IgD-negative memory B cell (primary cell): ENCODE data around the gene PCDHGB4. TPM values are rescaled to one million over a fixed set of nuclear protein-coding genes. Genes with fewer than 3 reads are reported as not detected.
"Not testable (repeated sequence)": the region's sequence is repeated elsewhere in the genome, so short reads cannot be mapped to it uniquely, and the experiment has no call there.

Experiments
- H3K27ac Mint-ChIP-seq, 3 donors: one replicate each; pipeline ENCODE4 v1.8.0; 2020 to 2022; ENCODE audit warnings: mild to moderate bottlenecking in 3 of 3, mixed read lengths in 3 of 3, moderate library complexity in 1 of 3
- H3K27me3 Mint-ChIP-seq: one replicate; pipeline ENCODE4 v1.8.0; 2021; ENCODE audit warnings: mixed read lengths
- H3K36me3 Mint-ChIP-seq: one replicate; pipeline ENCODE4 v1.8.0; 2020; ENCODE audit warnings: mild to moderate bottlenecking, mixed read lengths
- H3K4me1 Mint-ChIP-seq, 3 donors: one replicate each; pipeline ENCODE4 v1.8.0; 2020 to 2022; ENCODE audit warnings: mixed read lengths in 3 of 3, mild to moderate bottlenecking in 1 of 3
- H3K4me3 Mint-ChIP-seq, 4 donors: one replicate each; pipeline ENCODE4 v1.8.0; 2020 to 2022; ENCODE audit warnings: mild to moderate bottlenecking in 4 of 4, mixed read lengths in 4 of 4, moderate library complexity in 3 of 4
- H3K9me3 Mint-ChIP-seq, 3 donors: one replicate each; pipeline ENCODE4 v1.8.0; 2020 to 2021; ENCODE audit warnings: mixed read lengths in 3 of 3, mild to moderate bottlenecking in 1 of 3
- polyA plus RNA-seq: library from polyadenylated mRNA; unstranded; fragments of 300-500 nt; fragmentation: Illumina TruSeq; gene quantifications from one replicate; pipeline ENCODE4 v1.2.3, GENCODE V29; 2021

PCDHGB4 gene
- polyA plus RNA-seq, result 0.08 TPM

GRCh38 chr5:141387557-141388311 is at the start of gene PCDHGB4:
PCDHGB4 (plus strand) TSS chr5:141387698; CDS start chr5:141387885, 187 bp downstream.
- Mint-ChIP-seq H3K9me3 (peaks cover 8 to 33% (median 9%) of the 10 kb centered on the region in 3 donors), H3K4me3 (peak within 1 kb of the TSS; percentile 43 to 83 (median 60)), H3K27me3 (peaks cover 37% of the 10 kb centered on the region), H3K27ac (peak within 1 kb of the TSS in 2 of 3 donors; percentile 16 to 67)
- not testable (repeated sequence) for H3K4me1 Mint-ChIP-seq, H3K36me3 Mint-ChIP-seq

- Mint-ChIP-seq H3K27me3 (peaks cover 30% of the 10 kb centered on the region), H3K9me3 (peaks cover 14 to 51% (median 51%) of the 10 kb centered on the region in 3 donors), H3K27ac (peak within 1 kb of the TSS in 2 of 3 donors; percentile 64 to 74), H3K4me3 (peak within 1 kb of the TSS in 2 of 4 donors; percentile 12 to 41), H3K4me1 (peaks cover 0 to 9% (median 2%) of the 10 kb centered on the region in 3 donors), H3K36me3 (peaks cover 6% of the 10 kb centered on the region)
Observed at GRCh38 chr5:141338538-141339306, 48.8 kb upstream of the PCDHGB4 start, which contains the start of gene PCDHGA2. PCDHGA2 (plus strand) TSS chr5:141338760.

DNA sequence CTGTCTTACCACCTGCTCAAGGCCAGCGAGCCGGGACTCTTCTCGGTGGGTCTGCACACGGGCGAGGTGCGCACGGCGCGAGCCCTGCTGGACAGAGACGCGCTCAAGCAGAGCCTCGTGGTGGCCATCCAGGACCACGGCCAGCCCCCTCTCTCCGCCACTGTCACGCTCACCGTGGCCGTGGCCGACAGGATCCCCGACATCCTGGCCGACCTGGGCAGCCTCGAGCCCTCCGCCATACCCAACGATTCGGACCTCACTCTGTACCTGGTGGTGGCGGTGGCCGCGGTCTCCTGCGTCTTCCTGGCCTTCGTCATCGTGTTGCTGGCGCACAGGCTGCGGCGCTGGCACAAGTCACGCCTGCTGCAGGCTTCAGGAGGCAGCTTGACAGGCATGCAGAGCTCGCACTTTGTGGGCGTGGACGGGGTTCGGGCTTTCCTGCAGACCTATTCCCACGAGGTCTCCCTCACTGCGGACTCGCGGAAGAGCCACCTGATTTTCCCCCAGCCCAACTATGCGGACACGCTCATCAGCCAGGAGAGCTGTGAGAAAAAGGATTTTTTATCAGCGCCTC is 46.6 kb upstream of the PCDHGB4 start:
- peaks cover 23% of the 10 kb centered on the region for H3K27me3 Mint-ChIP-seq
- H3K9me3 Mint-ChIP-seq, result peaks cover 13 to 44% (median 42%) of the 10 kb centered on the region in 3 donors
- H3K36me3 Mint-ChIP-seq, H3K4me1 Mint-ChIP-seq, H3K4me3 Mint-ChIP-seq, H3K27ac Mint-ChIP-seq: not testable (repeated sequence)

DNA sequence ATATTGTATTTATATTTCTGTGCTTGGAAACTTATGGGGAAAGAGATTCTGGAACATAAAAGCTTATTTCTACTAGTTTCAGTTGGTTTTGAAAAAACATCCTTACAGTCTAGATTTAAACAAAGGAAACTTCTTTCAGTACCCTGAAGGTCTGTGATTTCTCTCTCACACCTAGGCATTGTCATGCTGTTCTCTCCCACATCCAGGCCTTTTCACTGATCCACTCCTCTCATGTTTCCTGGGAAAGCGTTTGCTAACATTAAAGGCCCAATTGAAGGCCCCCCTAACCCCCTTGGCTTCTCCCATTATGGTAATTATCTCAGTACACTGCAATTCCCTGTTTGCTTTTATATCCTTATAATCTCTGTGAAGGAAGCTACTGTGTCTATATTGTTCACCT is 44.7 kb upstream of the PCDHGB4 start:
- Mint-ChIP-seq H3K9me3 (peaks cover 12 to 33% (median 32%) of the 10 kb centered on the region in 3 donors), H3K4me3 (no peak overlapping the region), H3K27me3 (peaks cover 14% of the 10 kb centered on the region), H3K27ac (no peak overlapping the region), H3K4me1 (peaks cover 0 to 4% (median 0%) of the 10 kb centered on the region in 3 donors), H3K36me3 (peaks cover 6% of the 10 kb centered on the region)

DNA sequence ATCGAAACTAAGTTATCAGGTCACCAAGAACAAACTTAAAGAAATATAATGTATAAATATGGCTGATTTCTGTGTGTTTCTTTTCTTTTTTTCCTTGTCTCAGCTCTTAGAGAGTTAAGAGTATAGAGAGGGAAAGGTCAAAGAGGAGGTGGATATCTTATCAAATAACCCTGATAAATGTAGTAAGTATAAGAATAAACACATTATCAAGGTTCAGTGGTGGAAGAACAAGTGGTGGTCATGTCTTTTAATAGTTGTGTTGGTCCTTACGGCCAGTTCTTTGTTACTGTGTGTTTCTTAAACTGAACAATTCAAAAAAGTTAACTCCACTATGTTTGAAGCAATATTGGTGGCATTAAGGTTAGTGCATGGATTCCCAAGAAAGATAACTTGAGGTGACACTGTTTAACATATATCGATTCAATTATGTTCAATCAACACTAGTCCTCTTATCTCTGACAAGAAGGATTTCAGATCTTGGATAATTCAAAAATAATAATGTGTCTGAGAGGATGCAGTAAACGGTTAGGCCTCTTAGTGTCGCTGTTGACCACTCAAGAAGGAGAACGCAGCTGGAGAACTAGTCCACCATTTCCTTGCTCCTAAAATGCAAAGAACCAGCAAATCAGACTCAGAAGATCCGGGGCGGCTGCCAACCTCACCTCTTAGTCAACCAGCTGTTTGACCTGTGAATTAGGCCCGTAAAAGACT is 44.1 kb upstream of the PCDHGB4 start, which contains the start of gene PCDHGA3:
Gene PCDHGA3, plus strand, starts transcription at position 588 of the 711 bp plus-strand sequence. CDS start 205 bp downstream, outside the sequence.
- peaks cover 0 to 2% (median 0%) of the 10 kb centered on the region in 3 donors for H3K4me1 Mint-ChIP-seq
- peak within 1 kb of the TSS in 3 of 4 donors; percentile 5 to 88 (median 75) for H3K4me3 Mint-ChIP-seq
- H3K36me3 Mint-ChIP-seq, result peaks cover 3% of the 10 kb centered on the region
- peaks cover 12 to 28% (median 27%) of the 10 kb centered on the region in 3 donors for H3K9me3 Mint-ChIP-seq
- peaks cover 14% of the 10 kb centered on the region for H3K27me3 Mint-ChIP-seq
- no peak within 1 kb of the TSS for H3K27ac Mint-ChIP-seq

GRCh38 chr5:141343953-141344463 is 43.5 kb upstream of the PCDHGB4 start:
- Mint-ChIP-seq H3K9me3 (peaks cover 12 to 24% (median 23%) of the 10 kb centered on the region in 3 donors), H3K36me3 (peaks cover 3% of the 10 kb centered on the region), H3K27me3 (peaks cover 17% of the 10 kb centered on the region), H3K4me3 (peak overlapping the region in 3 of 4 donors; percentile 5 to 88 (median 75)), H3K27ac (no peak overlapping the region), H3K4me1 (peaks cover 0 to 2% (median 0%) of the 10 kb centered on the region in 3 donors)

GRCh38 chr5:141345327-141345726 is 42.2 kb upstream of the PCDHGB4 start:
- Mint-ChIP-seq H3K27me3 (peaks cover 23% of the 10 kb centered on the region), H3K36me3 (peaks cover 3% of the 10 kb centered on the region), H3K9me3 (peaks cover 10 to 25% (median 22%) of the 10 kb centered on the region in 3 donors), H3K27ac (no peak overlapping the region), H3K4me1 (peaks cover 0 to 3% (median 2%) of the 10 kb centered on the region in 3 donors), H3K4me3 (peak overlapping the region in 1 of 4 donors; percentile 70)

DNA sequence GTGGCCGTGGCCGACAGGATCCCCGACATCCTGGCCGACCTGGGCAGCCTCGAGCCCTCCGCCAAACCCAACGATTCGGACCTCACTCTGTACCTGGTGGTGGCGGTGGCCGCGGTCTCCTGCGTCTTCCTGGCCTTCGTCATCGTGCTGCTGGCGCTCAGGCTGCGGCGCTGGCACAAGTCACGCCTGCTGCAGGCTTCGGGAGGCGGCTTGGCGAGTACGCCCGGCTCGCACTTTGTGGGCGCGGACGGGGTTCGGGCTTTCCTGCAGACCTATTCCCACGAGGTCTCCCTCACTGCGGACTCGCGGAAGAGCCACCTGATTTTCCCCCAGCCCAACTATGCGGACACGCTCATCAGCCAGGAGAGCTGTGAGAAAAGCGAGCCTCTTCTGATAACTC is 41.5 kb upstream of the PCDHGB4 start:
- H3K36me3 Mint-ChIP-seq, H3K4me1 Mint-ChIP-seq, H3K27ac Mint-ChIP-seq: not testable (repeated sequence)
- H3K27me3 Mint-ChIP-seq, result peaks cover 24% of the 10 kb centered on the region
- H3K4me3 Mint-ChIP-seq, result peak overlapping the region in 1 of 4 donors; percentile 3
- H3K9me3 Mint-ChIP-seq, result peaks cover 10 to 28% (median 24%) of the 10 kb centered on the region in 3 donors

- peaks cover 3% of the 10 kb centered on the region for H3K36me3 Mint-ChIP-seq
- H3K9me3 Mint-ChIP-seq, result peaks cover 8 to 27% (median 23%) of the 10 kb centered on the region in 3 donors
- H3K27me3 Mint-ChIP-seq, result peaks cover 25% of the 10 kb centered on the region
- peak within 1 kb of the TSS; percentile 58 to 89 (median 84) for H3K4me3 Mint-ChIP-seq
- H3K4me1 Mint-ChIP-seq, result peaks cover 0 to 3% (median 2%) of the 10 kb centered on the region in 3 donors
- peak within 1 kb of the TSS; percentile 67 to 89 (median 83) for H3K27ac Mint-ChIP-seq
Observed at GRCh38 chr5:141349917-141350619, 37.4 kb upstream of the PCDHGB4 start, which contains the start of gene PCDHGB1. PCDHGB1 (plus strand) TSS chr5:141350099; CDS start chr5:141350261, 162 bp downstream.

- Mint-ChIP-seq H3K4me1 (peaks cover 0 to 3% (median 1%) of the 10 kb centered on the region in 3 donors), H3K36me3 (peaks cover 1% of the 10 kb centered on the region), H3K27me3 (peaks cover 33% of the 10 kb centered on the region), H3K27ac (no peak overlapping the region), H3K4me3 (no peak overlapping the region), H3K9me3 (peaks cover 6 to 34% (median 24%) of the 10 kb centered on the region in 3 donors)
Observed at GRCh38 chr5:141351591-141351990, 35.9 kb upstream of the PCDHGB4 start.

DNA sequence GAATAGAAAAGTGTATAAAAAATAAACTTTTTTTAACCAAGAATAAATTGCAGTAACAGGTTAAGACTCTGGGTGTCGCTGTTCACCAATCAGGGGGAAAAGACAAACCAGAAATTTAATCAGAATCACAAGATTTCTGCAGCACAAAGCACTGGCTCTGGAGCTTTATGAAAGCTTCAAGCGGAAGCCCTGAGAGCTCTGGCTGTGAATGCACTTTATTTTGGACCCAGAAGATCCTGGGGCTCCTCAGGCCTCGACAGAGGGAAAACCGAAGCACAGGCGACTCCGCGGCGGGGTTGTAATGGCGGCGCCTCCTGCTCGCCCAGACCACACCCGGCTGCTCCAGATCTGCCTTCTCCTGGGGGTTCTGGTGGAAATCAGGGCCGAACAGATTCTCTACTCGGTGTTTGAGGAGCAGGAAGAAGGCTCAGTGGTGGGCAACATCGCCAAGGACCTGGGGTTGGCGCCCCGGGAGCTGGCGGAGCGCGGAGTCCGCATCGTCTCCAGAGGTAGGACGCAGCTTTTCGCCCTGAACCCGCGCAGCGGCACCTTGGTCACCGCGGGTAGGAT is 32.5 kb upstream of the PCDHGB4 start, which contains the start of gene PCDHGA4:
Gene PCDHGA4, plus strand, starts transcription at position 122 of the 570 bp plus-strand sequence. Its CDS starts 87 bp downstream, at position 209.
- H3K4me1 Mint-ChIP-seq, result peaks cover 2 to 5% (median 2%) of the 10 kb centered on the region in 3 donors
- H3K36me3 Mint-ChIP-seq, result peaks cover 3% of the 10 kb centered on the region
- peaks cover 34% of the 10 kb centered on the region for H3K27me3 Mint-ChIP-seq
- H3K4me3 Mint-ChIP-seq, result peak within 1 kb of the TSS in 3 of 4 donors; percentile 17 to 63 (median 45)
- peaks cover 6 to 32% (median 23%) of the 10 kb centered on the region in 3 donors for H3K9me3 Mint-ChIP-seq
- H3K27ac Mint-ChIP-seq, result peak within 1 kb of the TSS in 1 of 3 donors; percentile 6

- Mint-ChIP-seq H3K9me3 (peaks cover 6 to 25% (median 25%) of the 10 kb centered on the region in 3 donors), H3K27me3 (peaks cover 36% of the 10 kb centered on the region), H3K36me3 (peaks cover 3% of the 10 kb centered on the region), H3K27ac (peak overlapping the region in 1 of 3 donors; percentile 6), H3K4me3 (peak overlapping the region in 2 of 4 donors; percentile 37 to 46), H3K4me1 (peaks cover 2 to 8% (median 2%) of the 10 kb centered on the region in 3 donors)
Observed at GRCh38 chr5:141355641-141356040, 31.9 kb upstream of the PCDHGB4 start.

DNA sequence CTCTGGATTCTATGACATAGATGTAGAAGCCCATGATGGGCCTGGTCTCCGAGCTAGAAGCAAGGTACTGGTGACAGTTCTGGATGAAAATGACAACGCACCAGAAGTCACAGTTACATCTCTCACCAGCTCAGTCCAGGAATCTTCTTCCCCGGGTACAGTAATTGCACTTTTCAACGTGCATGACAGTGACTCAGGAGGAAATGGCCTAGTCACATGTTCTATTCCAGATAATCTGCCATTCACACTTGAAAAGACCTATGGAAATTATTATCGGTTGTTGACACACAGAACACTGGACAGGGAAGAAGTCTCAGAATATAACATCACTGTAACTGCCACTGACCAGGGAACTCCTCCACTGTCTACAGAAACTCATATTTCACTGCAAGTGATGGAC is 31.4 kb upstream of the PCDHGB4 start:
- Mint-ChIP-seq H3K4me1 (peaks cover 2 to 8% (median 2%) of the 10 kb centered on the region in 3 donors), H3K27ac (peak overlapping the region in 1 of 3 donors; percentile 6), H3K36me3 (peaks cover 5% of the 10 kb centered on the region), H3K9me3 (peaks cover 10 to 26% (median 24%) of the 10 kb centered on the region in 3 donors), H3K4me3 (no peak overlapping the region), H3K27me3 (peaks cover 40% of the 10 kb centered on the region)
